Measurements from ENCODE around the gene TMEM120B. TPM values are rescaled to one million over a fixed set of nuclear protein-coding genes. Genes with fewer than 3 reads are reported as not detected.
A peak's percentile ranks its signal among the peaks of the same experiment; 100 is the strongest.
"Not testable (repeated sequence)": the region's sequence is repeated elsewhere in the genome, so short reads cannot be mapped to it uniquely, and the experiment has no call there.

TMEM120B gene
- total RNA-seq = 1 to 10 TPM; 7.6 to 8.2 TPM

DNA sequence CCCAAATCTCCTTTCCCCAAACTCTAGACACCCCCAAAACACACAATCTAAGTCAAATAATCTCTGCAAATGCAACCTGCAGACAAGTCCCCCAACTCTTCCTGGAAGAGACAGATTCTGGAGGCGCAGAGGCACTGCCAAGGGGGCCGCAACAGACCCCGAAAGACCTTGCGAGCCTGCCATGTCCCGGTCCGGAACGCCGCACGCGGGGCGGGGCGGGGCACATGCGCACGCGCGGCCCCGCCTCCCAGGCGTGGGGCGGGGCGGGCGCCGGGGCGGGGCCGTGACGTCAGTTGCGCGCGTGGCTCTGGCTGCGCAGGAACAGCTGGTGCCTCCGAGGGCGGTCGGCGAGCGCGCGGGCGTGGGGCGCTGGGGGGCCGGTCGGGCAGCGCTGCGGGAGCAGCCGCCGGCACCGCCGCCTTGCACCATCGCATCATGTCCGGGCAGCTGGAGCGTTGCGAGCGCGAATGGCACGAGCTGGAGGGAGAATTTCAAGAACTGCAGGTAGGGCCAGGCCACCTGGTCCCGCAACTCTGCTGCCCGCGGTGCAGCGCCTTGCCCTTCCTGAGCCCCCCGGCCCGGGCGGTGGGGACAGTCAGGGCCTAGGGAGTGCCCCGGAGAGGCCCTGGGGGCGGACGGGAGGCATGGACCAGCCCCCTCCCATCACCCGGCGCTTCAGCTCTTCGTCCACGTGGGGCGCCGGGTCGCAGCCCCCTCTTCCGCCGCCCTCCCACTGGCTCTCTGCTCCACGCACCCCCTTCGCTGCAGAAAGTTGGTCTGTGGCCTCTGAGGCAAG, at the start of gene TMEM120B:
TSS of gene TMEM120B (plus strand) at position 292 of the 796 bp plus-strand sequence. CDS start at position 436, 144 bp downstream.
- Mint-ChIP-seq H3K27ac (peak within 1 kb of the TSS; percentile 89), H3K36me3 (ENCODE audit: low read depth) (peaks cover 6% of the 10 kb centered on the region), H3K4me3 (peak within 1 kb of the TSS; percentile 96), H3K4me1 (ENCODE audit: low read depth) (peaks cover 38% of the 10 kb centered on the region), H3K9me3 (ENCODE audit: insufficient read depth) (no peaks in the 10 kb centered on the region), H3K27me3 (ENCODE audit: low read depth) (no peaks in the 10 kb centered on the region)
- peak; percentile 85 for DNase-seq
- POLR2A ChIA-PET = interaction anchor here (0.7 to 2.2 kb wide), 10 partner anchors 17 to 251 kb away, joined by 3 to 17 read pairs (median 4); partner anchors contain the start of gene RHOF
- CTCF ChIA-PET = interaction anchor here (0.6 to 4.5 kb wide), 17 partner anchors 8 to 98 kb away, joined by 3 to 73 read pairs (median 4); partner anchors contain the start of gene RHOF
- peak; percentile 87 for ATAC-seq

- DNase-seq (no peak), ATAC-seq (no peak)
- H3K27me3 Mint-ChIP-seq (ENCODE audit: low read depth) = no peaks in the 10 kb centered on the region
Measured at GRCh38 chr12:121663610-121663929, 49.0 kb upstream of the TMEM120B start.

DNA sequence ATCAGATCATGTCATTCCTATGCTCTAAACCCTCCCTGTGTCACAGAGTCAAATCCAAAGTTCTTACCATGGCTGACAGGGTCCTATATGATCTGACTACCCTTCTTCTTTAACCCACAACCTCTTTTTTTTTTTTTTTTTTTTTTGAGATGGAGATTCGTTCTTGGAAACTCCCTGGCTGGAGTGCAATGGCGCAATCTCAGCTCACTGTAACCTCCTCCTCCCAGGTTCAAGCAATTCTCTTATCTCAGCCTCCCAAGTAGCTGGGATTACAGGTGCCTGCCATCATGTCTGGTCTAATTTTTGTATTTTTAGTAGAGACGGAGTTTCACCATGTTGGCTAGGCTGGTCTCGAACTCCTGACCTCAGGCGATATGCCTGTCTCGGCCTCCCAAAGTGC, 45.7 kb upstream of the TMEM120B start:
- POLR2A ChIA-PET = not testable (repeated sequence)

More at GRCh38 chr12:121663610-121663929, 49.0 kb upstream of the TMEM120B start:
- H3K4me3 Mint-ChIP-seq = peak overlapping the region; percentile 95
- ChIA-PET POLR2A (interaction anchor here (1.0 to 1.5 kb wide), 4 partner anchors 26 to 37 kb away, joined by 3 to 13 read pairs (median 4); partner anchors contain the start of gene ORAI1), CTCF (no interaction called here)
- peaks cover 90% of the 10 kb centered on the region for H3K4me1 Mint-ChIP-seq (ENCODE audit: low read depth)
- H3K9me3 Mint-ChIP-seq (ENCODE audit: insufficient read depth) = no peaks in the 10 kb centered on the region
- H3K36me3 Mint-ChIP-seq (ENCODE audit: low read depth) = peaks cover 26% of the 10 kb centered on the region
- H3K27ac Mint-ChIP-seq = peak overlapping the region; percentile 95

DNA sequence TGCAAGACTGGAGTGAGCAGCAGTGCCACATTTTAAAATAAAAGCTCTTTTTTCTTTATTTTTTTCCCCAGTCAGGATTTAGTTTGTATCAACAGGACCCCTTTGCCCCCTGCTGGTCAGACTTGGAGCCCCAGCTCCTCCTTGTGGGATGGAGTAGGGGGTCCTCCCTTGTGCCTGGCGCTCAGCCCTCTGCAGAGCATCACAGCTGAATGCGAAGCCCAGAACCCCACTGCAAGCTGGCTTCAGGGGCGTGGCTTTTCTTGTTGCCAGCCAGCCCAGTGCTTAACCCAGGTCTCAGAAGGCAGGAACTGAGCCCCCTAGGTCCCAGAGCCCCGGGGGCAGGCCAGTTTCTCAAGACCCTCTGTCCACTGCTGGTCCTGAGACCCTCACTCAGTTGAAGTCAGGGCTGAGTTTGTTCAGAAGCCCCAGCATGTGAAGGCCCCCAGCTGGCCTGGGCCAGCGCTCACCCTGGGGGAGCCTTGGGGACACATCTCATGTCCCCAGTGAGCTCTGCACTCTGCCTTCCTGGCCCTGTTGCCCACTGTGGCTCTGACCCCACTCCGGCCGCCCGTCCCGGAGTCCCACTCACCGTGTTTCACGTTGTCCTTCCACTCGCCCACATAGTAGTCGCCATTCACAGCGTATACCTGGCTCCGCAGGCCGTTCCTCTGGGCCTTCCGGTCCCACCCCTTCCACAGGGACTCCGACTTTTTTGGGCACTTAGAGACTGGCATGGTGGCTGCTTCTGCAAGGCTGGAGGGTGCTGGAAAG, 43.6 kb upstream of the TMEM120B start:
- Mint-ChIP-seq H3K27ac (peak overlapping the region; percentile 61), H3K9me3 (ENCODE audit: insufficient read depth) (no peaks in the 10 kb centered on the region), H3K36me3 (ENCODE audit: low read depth) (peaks cover 27% of the 10 kb centered on the region), H3K4me1 (ENCODE audit: low read depth) (peaks cover 66% of the 10 kb centered on the region), H3K27me3 (ENCODE audit: low read depth) (no peaks in the 10 kb centered on the region), H3K4me3 (no peak overlapping the region)
- POLR2A ChIA-PET = interaction anchor here (0.6 to 3.0 kb wide), 6 partner anchors 42 to 170 kb away, joined by 3 to 24 read pairs (median 4); partner anchors contain the start of gene ORAI1
- CTCF ChIA-PET = interaction anchor here (0.6 to 5.4 kb wide), 39 partner anchors 9 to 190 kb away, joined by 3 to 98 read pairs (median 5); partner anchors contain the start of gene ORAI1
- DNase-seq (peak; percentile 63), ATAC-seq (no peak)

More for the DNA sequence above, 45.7 kb upstream of the TMEM120B start:
- H3K4me1 Mint-ChIP-seq (ENCODE audit: low read depth) = peaks cover 71% of the 10 kb centered on the region
- H3K9me3 Mint-ChIP-seq (ENCODE audit: insufficient read depth); DNase-seq; ATAC-seq; H3K27me3 Mint-ChIP-seq (ENCODE audit: low read depth): not testable (repeated sequence)
- H3K4me3 Mint-ChIP-seq = peak overlapping the region; percentile 61
- H3K36me3 Mint-ChIP-seq (ENCODE audit: low read depth) = peaks cover 30% of the 10 kb centered on the region
- CTCF ChIA-PET = interaction anchor here (0.9 to 3.5 kb wide), 4 partner anchors 20 to 114 kb away, joined by 3 to 54 read pairs (median 6); partner anchors contain the start of gene ORAI1
- peak overlapping the region; percentile 77 for H3K27ac Mint-ChIP-seq

GRCh38 chr12:121669521-121669900, 43.0 kb upstream of the TMEM120B start, which contains the start of gene MORN3:
MORN3 (minus strand) TSS chr12:121669654; CDS start chr12:121669483, 171 bp downstream.
- POLR2A ChIA-PET = interaction anchor here (0.9 to 3.0 kb wide), 3 partner anchors 42 to 133 kb away, joined by 3 to 24 read pairs (median 4); partner anchors contain the start of gene ORAI1
- DNase-seq = no peak
- Mint-ChIP-seq H3K27ac (peak within 1 kb of the TSS; percentile 61), H3K27me3 (ENCODE audit: low read depth) (no peaks in the 10 kb centered on the region), H3K9me3 (ENCODE audit: insufficient read depth) (no peaks in the 10 kb centered on the region), H3K4me1 (ENCODE audit: low read depth) (peaks cover 61% of the 10 kb centered on the region), H3K4me3 (no peak within 1 kb of the TSS), H3K36me3 (ENCODE audit: low read depth) (peaks cover 21% of the 10 kb centered on the region)
- ATAC-seq = no peak
- CTCF ChIA-PET = interaction anchor here (0.9 to 5.4 kb wide), 11 partner anchors 10 to 191 kb away, joined by 3 to 98 read pairs (median 9); partner anchors contain the start of gene ORAI1

DNA sequence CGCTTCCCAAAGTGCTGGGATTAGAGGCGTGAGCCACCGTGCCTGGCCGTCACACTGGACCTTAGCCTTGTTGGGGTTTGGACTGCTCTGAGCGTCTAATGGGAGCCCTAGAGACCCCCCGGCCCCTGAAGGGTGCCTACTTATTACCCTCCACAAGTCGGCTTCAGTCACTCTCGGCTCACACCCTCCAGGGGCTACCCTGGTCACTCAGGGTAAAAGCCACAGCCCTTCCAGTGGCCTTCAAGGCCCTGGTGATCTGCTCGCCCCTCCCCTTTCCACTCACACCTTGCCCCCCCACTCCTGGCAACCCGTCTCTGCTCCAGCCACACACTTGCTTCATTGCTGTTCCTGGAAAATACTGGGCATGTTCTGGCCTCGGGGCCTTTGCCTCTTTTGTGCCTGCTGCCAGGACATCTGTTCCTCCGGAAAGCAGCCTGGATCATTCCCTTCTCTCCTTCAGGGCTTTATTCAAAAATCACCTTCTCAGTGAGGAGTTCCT, 39.5 kb upstream of the TMEM120B start:
- peaks cover 37% of the 10 kb centered on the region for H3K4me1 Mint-ChIP-seq (ENCODE audit: low read depth)
- peak overlapping the region; percentile 82 for H3K4me3 Mint-ChIP-seq
- H3K9me3 Mint-ChIP-seq (ENCODE audit: insufficient read depth) = no peaks in the 10 kb centered on the region
- ChIA-PET POLR2A (interaction anchor here (0.6 to 2.4 kb wide), 3 partner anchors 15 to 46 kb away, joined by 3 to 39 read pairs (median 3); partner anchors contain the start of gene ORAI1), CTCF (interaction anchor here (1.8 to 5.4 kb wide), 4 partner anchors 14 to 195 kb away, joined by 5 to 98 read pairs (median 17); partner anchors contain the start of gene ORAI1)
- peaks cover 4% of the 10 kb centered on the region for H3K36me3 Mint-ChIP-seq (ENCODE audit: low read depth)
- DNase-seq = no peak
- no peaks in the 10 kb centered on the region for H3K27me3 Mint-ChIP-seq (ENCODE audit: low read depth)
- ATAC-seq = peak; percentile 3
- peak overlapping the region; percentile 96 for H3K27ac Mint-ChIP-seq

GRCh38 chr12:121676190-121676589, 36.4 kb upstream of the TMEM120B start:
- no peak for ATAC-seq
- Mint-ChIP-seq H3K36me3 (ENCODE audit: low read depth) (peaks cover 7% of the 10 kb centered on the region), H3K9me3 (ENCODE audit: insufficient read depth) (no peaks in the 10 kb centered on the region), H3K27me3 (ENCODE audit: low read depth) (no peaks in the 10 kb centered on the region), H3K4me3 (no peak overlapping the region), H3K27ac (no peak overlapping the region), H3K4me1 (ENCODE audit: low read depth) (peaks cover 35% of the 10 kb centered on the region)
- ChIA-PET POLR2A (no interaction called here), CTCF (interaction anchor here (0.7 kb wide), 1 partner anchor 177 kb away, joined by 3 read pairs; no protein-coding TSS in a partner anchor)
- no peak for DNase-seq

DNA sequence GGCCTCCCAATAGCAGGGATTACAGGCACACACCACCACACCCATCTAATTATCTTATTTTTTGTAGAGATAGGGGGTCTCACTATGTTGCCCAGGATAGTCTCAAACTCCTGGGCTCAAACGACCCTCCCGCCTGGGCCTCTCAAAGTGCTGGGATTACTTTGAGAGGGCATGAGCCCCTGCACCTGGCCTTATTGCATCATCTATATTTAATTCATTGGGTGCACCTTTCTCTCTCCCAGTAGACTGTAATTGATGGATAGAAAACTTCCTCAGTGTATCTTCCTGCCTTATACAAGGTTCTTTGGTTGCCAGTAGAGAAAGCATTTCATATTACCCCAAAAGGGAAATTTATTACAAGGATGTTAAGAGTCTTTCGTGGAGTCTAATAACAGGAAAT, 34.2 kb upstream of the TMEM120B start:
- Mint-ChIP-seq H3K27me3 (ENCODE audit: low read depth) (no peaks in the 10 kb centered on the region), H3K9me3 (ENCODE audit: insufficient read depth) (no peaks in the 10 kb centered on the region), H3K4me3 (no peak overlapping the region), H3K4me1 (ENCODE audit: low read depth) (peaks cover 24% of the 10 kb centered on the region), H3K27ac (peak overlapping the region; percentile 57), H3K36me3 (ENCODE audit: low read depth) (peaks cover 7% of the 10 kb centered on the region)
- DNase-seq = no peak
- POLR2A ChIA-PET = no interaction called here
- no peak for ATAC-seq
- CTCF ChIA-PET = interaction anchor here (1.2 kb wide), 1 partner anchor 183 kb away, joined by 3 read pairs; no protein-coding TSS in a partner anchor

DNA sequence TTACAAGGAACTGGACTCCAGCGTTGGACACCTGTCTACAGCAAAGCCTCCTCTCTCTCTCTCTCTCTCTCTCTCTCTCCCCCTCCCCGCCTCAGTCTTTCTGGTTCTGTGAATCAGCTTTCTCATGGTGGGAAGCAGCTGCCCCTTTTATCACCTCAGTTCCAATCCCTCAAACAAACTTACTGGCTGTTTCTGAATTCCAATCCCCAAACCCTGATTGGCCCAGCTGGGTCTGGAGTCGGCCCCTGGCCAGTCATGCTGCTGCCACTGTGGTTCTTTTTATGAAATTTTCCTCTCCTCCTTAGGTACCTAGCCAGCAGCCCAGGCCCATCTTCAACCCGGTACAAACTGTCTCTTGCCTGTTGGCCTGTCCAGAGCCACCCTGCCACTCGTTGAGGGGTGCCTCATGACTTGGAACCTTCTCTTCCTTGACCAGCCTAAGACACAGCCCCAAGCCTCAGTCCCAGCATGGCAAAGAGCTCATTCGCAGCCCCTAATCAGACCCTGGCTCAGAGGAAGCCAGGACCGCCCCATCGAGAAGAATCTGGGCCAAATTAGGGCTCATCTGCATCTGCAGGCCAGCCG, 33.7 kb upstream of the TMEM120B start:
- Mint-ChIP-seq H3K4me3 (peak overlapping the region; percentile 30), H3K9me3 (ENCODE audit: insufficient read depth) (no peaks in the 10 kb centered on the region), H3K27ac (peak overlapping the region; percentile 79), H3K27me3 (ENCODE audit: low read depth) (no peaks in the 10 kb centered on the region), H3K4me1 (ENCODE audit: low read depth) (peaks cover 19% of the 10 kb centered on the region), H3K36me3 (ENCODE audit: low read depth) (peaks cover 7% of the 10 kb centered on the region)
- POLR2A ChIA-PET = interaction anchor here (0.9 kb wide), 1 partner anchor 52 kb away, joined by 3 read pairs; no protein-coding TSS in a partner anchor
- ATAC-seq = no peak
- CTCF ChIA-PET = interaction anchor here (1.2 kb wide), 1 partner anchor 183 kb away, joined by 3 read pairs; no protein-coding TSS in a partner anchor
- DNase-seq = no peak

DNA sequence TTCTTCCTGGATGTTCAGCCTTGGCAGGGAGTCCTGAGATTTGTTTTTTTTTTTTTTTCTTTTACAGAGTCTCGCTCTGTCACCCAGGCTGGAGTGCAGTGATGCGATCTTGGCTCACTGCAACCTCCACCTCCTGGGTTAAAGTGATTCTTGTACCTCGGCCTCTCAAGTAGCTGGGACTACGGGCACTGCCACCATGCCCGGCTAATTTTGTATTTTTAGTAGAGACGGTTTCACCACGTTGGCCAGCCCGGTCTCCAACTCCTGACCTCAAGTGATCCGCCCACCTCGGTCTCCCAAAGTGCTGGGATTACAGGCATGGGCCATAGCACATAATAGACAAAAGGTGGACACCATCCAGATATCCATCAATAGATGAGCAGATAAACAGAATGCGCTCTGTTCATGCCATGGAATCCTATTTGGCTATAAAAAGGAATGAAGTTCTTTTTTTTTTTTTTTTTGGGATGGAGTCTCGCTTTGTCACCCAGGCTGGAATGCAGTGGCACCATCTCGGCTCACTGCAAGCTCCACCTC, 32.8 kb upstream of the TMEM120B start:
- DNase-seq; H3K9me3 Mint-ChIP-seq (ENCODE audit: insufficient read depth); H3K27ac Mint-ChIP-seq; H3K27me3 Mint-ChIP-seq (ENCODE audit: low read depth); H3K36me3 Mint-ChIP-seq (ENCODE audit: low read depth); ATAC-seq; H3K4me3 Mint-ChIP-seq: not testable (repeated sequence)
- H3K4me1 Mint-ChIP-seq (ENCODE audit: low read depth) = peaks cover 14% of the 10 kb centered on the region
- ChIA-PET POLR2A (interaction anchor here (0.7 to 0.9 kb wide), 3 partner anchors 53 to 440 kb away, joined by 3 to 5 read pairs (median 3); no protein-coding TSS in a partner anchor), CTCF (interaction anchor here (1.2 kb wide), 1 partner anchor 184 kb away, joined by 3 read pairs; no protein-coding TSS in a partner anchor)
